Astrocyte of the cerebellum (primary cell): ENCODE measurements around the gene MTCL1.
A peak's percentile ranks its signal among the peaks of the same experiment; 100 is the strongest.

ENCODE experiments used
- DNase-seq: peaks from one replicate; pipeline ENCODE4 v3.0.0-alpha.2; 2011; ENCODE audit warnings: low read depth
- H3K4me3 ChIP-seq: 2 replicates; pipeline ENCODE4 v1.5.1; 2011; ENCODE audit warnings: mild to moderate bottlenecking, low read depth, low read length, moderate library complexity
- in situ Hi-C: cut with HindIII; loops from 2 replicates; pipeline ENCODE4 v1.10.0; 2017; ENCODE audit warnings: low sequenced_read_pairs
- TF ChIP-seq, protein P1 (sequence below): IDR thresholded peaks from 2 replicates; pipeline ENCODE4 v1.5.1; 2012; ENCODE audit warnings: low read length, low read depth, moderate library complexity, mild to moderate bottlenecking; ENCODE audit errors: missing control alignments

Gene MTCL1

DNA sequence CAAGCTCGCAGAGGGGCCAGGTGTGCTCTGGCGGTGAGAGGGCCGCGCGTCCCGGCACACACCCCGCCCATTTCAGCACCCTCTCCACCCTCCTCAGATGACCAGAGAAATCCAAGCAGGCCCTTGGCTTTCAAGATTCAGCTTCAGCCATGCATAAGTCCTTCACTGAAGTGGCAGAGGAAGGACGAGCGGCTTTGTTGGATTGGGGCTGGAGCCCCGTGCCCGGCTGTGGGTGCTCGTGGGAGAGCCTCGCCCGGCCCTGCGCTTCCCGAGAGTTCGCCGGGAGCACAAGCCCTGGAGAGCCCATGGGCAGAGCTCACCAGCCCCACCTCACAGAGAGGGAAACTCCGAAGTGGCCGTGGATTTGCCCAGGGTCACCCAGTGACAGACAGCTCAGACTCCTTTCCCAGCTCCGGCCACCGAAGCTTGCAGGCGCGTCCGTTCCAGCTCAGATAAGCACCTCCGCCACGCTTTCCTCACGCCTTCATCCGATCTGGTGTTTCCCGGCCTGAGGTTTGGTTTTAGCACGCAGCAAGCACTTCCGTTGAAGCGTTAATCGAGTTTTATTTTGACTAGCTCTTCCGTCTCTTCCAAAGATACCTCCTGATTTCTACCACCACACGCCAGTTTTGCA is 45.6 kb upstream of the MTCL1 start:
- no peak for DNase-seq
- H3K4me3 ChIP-seq: no peak overlapping the region
- TF ChIP-seq, protein P1, sequence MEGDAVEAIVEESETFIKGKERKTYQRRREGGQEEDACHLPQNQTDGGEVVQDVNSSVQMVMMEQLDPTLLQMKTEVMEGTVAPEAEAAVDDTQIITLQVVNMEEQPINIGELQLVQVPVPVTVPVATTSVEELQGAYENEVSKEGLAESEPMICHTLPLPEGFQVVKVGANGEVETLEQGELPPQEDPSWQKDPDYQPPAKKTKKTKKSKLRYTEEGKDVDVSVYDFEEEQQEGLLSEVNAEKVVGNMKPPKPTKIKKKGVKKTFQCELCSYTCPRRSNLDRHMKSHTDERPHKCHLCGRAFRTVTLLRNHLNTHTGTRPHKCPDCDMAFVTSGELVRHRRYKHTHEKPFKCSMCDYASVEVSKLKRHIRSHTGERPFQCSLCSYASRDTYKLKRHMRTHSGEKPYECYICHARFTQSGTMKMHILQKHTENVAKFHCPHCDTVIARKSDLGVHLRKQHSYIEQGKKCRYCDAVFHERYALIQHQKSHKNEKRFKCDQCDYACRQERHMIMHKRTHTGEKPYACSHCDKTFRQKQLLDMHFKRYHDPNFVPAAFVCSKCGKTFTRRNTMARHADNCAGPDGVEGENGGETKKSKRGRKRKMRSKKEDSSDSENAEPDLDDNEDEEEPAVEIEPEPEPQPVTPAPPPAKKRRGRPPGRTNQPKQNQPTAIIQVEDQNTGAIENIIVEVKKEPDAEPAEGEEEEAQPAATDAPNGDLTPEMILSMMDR: no peak
- in situ Hi-C loops: loop anchor here (5.0 kb wide), 1 partner anchor 38 kb away; no protein-coding TSS in a partner anchor

DNA sequence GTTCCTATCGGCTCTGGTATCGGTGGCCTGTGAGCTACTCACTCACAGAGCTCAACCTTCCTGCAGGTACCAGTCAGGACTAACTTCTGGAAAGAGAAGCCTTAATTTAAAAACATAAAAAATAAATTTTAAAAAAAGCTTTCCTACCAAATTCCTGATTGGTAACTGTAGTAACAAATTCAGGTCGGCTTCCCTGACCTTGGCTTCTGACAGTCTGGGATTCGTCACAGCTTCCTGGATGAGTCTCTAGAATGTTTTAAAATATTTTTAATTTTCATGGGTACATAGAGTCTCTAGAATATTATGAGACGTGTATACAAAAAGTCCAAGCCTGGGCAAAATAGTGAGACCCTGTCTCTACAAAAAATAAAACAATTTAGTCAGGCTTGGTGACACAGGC is 45.0 kb upstream of the MTCL1 start:
- no peak for DNase-seq
- TF ChIP-seq, protein P1: no peak
- in situ Hi-C loops: no loop called here
- H3K4me3 ChIP-seq: no peak overlapping the region

DNA sequence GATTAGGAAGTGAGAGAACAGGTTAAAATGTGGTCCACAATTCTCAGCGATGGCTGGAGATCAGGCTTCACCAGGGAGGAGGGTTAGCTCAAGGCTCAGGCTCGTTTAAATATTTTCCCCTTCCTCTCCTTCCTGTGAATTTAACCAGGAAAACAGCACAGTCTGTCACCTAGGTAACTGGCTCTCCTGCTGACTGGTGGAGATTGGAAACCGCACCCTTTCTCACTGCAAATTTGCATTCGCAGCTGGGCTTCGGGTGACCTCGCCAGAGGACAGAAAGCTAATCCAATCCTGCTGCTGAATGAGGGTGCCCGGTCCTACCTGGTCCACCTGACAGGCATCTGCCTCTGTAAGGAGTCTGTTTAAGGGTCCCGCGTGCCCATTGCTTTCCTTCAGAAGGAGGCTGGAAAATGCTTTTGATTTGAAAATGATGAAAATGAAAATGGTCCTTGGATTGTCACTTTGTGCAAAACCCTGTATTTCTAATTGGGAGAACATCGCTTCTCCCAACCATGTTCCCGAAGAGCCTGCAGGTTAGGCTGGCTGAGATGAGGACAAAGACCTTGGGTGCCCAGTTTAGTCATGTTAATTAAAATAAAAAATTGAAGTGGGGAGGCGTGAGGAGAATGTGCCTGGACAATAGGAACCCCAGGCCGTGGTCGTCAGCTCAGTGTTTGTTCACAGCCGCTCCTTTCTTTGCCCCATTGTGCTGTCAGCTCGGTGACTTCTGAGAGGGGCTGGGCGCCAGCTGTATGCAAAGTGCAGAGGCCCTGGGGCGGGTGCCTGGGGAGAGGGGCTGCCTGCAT is 43.4 kb upstream of the MTCL1 start:
- TF ChIP-seq, protein P1: no peak
- DNase-seq: peak; percentile 42
- in situ Hi-C loops: no loop called here
- no peak overlapping the region for H3K4me3 ChIP-seq

DNA sequence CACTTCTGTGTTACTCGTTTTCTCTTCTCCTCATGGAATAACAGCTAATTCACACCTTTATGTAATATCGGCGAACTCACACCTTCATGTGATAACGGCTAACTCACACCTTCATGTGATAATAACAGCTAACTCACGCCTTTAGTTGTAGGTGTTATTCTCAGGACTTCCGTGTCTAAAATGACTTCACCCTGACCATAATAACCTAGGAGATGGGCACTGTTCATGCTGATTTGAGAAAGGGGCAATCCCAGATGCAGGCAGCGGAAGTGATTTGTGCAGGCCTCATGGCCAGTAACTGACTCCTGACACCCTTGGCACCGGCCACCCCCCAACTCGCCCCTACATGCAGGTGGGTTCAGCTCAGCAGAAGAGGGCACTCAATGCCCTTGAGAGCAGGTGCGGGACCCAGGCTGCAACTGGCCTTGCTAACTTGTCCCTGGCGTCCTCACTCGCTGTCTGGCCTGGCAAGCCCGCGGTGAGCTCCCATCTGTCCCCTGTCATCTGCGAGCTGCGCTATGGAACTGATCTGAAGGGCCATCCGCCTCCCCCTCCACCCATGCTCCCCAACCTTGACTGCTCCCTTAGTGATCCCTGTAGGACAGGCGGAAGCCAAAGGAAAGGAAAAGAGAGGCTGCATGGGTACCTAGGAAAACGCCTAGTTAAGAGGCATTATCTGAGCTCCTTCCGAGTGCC is 42.6 kb upstream of the MTCL1 start:
- TF ChIP-seq, protein P1: no peak
- no peak for DNase-seq
- in situ Hi-C loops: no loop called here
- no peak overlapping the region for H3K4me3 ChIP-seq

DNA sequence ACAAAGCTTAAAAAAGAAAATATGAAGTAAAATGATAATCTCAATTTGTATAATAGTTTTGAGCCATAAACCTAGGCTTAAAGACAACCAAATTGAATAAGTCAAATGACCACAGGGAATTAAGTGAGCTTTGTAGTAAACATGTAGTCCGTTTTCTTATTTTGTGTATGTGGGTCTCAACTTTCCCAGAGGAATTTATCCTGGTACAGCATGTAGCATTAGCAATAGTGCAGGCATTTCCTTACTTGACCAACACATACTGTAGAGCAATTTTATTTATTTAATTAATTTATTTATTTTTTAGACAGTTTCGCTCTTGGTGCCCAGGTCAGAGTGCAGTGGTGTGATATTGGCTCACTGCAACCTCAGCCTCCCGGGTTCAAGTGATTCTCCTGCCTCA is 37.5 kb upstream of the MTCL1 start:
- DNase-seq: no peak
- in situ Hi-C loops: no loop called here
- no peak overlapping the region for H3K4me3 ChIP-seq
- TF ChIP-seq, protein P1: no peak

DNA sequence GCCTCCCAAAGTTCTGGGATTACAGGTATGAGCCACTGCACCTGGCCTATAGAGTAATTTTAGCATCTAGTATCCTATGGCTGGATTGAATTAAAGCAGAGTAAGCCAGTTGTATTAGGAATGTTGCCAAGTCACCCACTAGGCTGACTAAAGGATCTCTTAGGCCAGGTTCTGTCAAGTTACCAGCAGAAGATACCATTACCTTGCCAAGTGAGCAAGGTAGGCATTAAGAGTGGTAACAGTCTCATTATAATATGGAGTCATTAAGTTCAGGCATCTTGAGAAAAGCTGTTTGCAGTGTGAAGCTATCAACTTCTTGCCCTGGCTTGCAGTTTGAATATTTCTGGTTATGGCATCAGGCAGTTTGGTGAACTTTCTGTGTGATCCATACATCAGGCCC is 37.0 kb upstream of the MTCL1 start:
- no peak for DNase-seq
- no peak overlapping the region for H3K4me3 ChIP-seq
- in situ Hi-C loops: no loop called here
- TF ChIP-seq, protein P1: no peak
